Measurements from ENCODE around the gene BCCIP.

Gene BCCIP

DNA sequence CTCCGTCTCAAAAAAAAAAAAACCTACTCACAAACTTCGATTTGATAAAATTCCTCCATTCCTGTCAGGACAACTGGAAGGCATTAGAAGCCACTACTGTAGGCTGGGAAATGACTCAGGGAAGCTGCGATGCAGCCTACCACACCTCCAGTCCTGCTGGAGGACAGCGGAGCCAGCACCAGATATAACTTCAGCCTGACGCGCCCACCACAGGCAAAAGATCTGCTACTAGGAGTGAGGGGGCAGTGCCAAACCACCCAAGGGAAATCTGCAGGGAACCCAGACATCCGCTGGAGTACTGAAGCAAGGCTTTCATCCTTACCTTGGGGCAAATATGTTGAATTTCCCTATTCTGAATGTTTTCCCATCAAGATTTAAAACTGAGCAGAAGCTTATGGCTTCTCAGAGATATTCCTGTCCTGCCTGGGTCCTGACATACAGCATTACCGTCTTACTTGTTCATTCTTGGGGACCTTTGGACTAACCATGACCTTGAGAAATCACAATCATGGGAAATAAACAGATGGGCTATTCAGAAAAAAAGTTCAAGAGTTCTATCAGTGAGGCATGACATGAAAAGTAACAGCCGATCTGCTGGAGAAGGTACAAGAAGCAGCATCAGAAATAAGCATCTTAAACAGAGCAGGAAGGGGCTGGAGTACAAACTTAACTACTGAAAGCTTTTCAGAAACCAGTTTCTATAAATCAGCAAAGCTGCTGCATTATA lies 20.4 kb downstream of the BCCIP start:
- no peak for DNase-seq (ENCODE audit: low read depth in 3 of 3, low spot score in 1 of 3)

- no peak for DNase-seq (ENCODE audit: low read depth in 3 of 3, low spot score in 1 of 3)
Measured at GRCh38 chr10:125844751-125845221, 21.4 kb downstream of the BCCIP start.

DNA sequence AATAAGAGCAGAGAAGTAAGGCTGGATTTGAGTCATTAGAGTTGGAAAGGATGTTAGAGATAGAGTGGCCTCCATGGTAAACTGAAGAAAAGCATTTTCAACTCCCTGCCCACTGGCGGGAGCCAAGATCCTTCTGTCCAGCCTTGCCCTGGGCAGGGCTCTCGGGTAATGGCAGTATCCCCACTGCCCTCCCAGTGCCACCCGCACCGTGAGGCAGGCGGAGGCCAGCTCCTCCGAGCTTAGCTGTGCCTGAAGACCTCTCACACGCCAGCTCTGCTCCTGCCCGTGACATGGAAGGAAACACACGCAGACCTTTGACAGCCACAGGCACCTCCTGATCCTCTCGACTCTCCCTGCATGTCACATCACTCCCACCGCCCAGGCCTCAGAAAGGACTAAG lies 22.3 kb downstream of the BCCIP start:
- DNase-seq (ENCODE audit: low read depth in 3 of 3, low spot score in 1 of 3), result no peak

DNA sequence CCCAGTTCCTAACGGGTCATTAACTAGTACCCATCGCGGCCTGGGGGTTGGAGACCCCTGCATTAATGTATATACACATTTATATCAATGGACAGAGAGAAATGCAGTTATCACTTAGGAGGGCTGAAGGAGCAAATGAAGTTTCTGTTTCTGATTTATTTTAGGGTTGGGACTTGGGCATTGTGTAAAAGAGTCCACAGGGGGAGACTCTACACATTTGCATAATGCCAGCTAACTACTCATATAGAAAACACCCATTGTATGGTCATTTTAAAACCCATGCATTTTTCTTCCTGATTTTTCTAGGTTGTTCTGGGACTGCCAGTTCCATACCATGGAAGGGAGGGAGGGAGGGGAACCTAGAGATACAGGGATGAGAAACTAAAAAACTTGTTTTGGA lies 23.5 kb downstream of the BCCIP start:
- DNase-seq (ENCODE audit: low read depth in 3 of 3, low spot score in 1 of 3), result no peak

GRCh38 chr10:125848371-125848770 lies 25.0 kb downstream of the BCCIP start:
- no peak for DNase-seq (ENCODE audit: low read depth in 3 of 3, low spot score in 1 of 3)

DNA sequence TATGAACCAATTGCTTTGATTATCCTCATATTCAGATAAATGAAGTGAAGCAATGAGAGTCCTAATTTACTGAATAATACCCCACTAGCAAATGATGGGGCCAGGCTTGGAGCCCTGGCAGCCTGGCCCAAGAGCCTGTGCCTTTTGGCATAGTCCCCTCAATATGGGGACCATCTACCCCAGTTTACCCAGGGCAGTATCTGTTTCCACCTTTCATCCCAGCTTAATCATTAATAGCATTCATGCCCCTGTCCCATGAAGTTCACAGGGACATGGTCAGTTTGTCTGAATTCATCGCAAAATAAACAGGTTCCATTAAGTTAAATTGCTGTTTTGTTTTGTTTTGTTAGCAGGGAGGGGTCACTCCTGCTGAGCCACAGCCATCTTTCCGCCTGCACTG lies 25.5 kb downstream of the BCCIP start:
- no peak for DNase-seq (ENCODE audit: low read depth in 3 of 3, low spot score in 1 of 3)

DNA sequence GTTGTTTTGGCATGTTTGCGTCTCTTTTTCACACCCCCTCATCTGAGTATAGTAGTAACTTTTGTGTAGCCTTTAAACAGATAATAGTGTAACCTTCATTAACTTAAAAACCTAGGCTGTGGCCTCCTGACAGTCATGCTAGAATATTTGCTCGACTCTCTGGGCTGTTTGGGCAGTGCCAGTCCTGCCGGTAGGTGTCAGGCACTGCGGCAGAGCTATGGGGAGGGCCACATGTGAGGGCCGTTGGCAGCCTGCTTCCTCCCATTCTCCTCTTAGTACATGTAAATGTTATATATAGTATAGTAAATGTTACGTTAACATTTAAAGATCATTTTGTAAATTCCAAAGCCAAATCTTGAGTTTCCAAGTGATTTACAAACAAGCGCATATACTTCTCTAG lies 26.1 kb downstream of the BCCIP start:
- DNase-seq (ENCODE audit: low read depth in 3 of 3, low spot score in 1 of 3), result no peak

DNA sequence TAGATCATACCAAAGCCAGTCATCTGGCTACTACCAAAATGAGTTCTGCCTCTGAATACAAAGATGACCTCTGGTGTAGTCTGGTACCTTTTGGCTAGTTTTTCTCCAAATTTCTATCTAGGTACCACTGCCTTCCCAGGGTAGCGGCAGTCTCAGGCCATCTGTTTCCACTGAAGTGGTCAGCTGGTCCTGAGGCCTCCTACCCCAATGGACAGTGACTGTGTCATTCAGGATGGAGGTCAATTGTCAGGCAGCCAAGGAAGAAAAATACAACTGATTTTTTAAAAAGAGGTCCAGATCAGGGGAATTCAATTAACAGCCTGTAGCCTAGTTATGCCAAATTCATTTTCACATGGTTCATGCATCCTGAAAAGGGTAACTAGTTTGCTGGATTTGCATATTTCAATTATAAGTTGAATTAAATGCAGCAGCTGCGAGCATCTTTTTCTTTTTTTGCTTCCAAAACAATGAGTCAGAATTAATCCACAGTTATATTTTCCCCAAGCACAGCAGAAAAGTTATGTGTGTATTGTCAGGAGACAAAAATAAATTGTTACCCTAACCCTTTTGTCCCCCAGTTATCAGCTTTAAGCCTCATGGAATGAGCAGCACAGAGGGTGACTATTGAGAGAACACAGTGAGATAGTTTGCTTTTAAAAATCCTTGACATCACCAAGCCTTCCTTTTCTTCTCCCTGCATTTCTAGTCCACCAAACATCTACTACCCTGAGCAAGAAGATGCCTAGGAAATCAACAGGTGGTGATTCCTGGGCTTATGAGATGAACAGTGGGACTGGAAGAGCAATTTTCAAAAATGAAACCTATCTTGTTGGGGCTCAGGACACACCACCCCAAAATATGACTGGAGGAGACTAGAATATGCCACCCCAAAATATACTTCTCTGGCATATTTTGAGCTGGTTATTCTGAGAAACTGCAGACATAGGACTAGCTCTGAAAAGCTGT lies 27.7 kb downstream of the BCCIP start:
- DNase-seq (ENCODE audit: low read depth in 3 of 3, low spot score in 1 of 3), result no peak

DNA sequence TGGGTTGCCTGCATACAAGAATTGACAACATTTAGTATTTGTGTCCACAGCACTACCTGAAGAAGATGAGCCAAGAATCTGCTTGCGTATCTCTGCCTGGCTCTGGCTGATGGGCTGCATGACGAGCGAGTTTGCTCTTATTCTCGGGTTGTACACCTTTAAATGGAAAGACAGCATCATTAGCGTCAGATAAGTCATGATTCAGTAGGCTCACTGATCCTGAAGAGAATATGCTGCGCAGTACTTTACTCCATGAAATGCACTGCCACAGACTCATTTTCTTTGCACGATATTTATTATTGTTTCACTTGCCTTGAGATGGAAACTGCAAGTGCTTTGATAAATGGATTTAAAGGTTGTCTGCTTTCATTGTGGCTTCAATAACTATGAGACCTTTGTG lies 29.1 kb downstream of the BCCIP start:
- no peak for DNase-seq (ENCODE audit: low read depth in 3 of 3, low spot score in 1 of 3)

- DNase-seq (ENCODE audit: low read depth in 3 of 3, low spot score in 1 of 3), result no peak
Measured at GRCh38 chr10:125857185-125857760, 33.9 kb downstream of the BCCIP start.

DNA sequence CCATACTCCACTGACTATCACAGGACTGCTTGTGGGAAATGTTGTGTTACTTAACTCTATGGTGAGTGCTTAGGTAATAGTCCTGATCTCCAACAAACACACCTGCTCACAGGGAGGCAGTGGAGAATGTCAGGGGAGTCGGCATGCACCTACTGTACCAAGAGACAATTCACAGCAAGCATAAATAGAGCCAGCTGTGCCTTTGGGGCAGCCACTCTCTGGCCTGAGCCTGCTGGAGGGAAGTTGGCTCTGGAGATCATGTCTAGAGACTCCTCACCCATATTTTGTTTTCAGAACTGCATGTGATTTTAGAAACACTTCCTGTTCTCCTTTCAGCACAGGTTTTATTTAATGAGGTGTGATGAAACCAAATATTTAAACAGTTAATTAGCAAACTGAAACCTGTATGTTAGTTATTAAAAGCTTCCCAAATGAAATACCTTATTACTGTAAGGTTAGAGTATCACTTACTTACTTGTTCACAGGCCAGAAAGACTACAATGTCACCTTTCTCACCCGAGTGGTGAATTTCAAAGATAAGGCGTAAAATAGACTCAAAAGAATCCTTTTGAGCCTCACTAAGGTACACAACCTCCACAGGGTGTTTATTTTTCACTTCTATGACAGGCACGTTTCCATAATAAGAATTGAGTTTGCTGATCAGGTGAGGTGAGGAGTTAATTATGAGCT lies 35.9 kb downstream of the BCCIP start:
- no peak for DNase-seq (ENCODE audit: low read depth in 3 of 3, low spot score in 1 of 3)

GRCh38 chr10:125865120-125865519 lies 41.8 kb downstream of the BCCIP start:
- DNase-seq (ENCODE audit: low read depth in 3 of 3, low spot score in 1 of 3), result no peak

- no peak for DNase-seq (ENCODE audit: low read depth in 3 of 3, low spot score in 1 of 3)
Measured at GRCh38 chr10:125866421-125867029, 43.2 kb downstream of the BCCIP start.

DNA sequence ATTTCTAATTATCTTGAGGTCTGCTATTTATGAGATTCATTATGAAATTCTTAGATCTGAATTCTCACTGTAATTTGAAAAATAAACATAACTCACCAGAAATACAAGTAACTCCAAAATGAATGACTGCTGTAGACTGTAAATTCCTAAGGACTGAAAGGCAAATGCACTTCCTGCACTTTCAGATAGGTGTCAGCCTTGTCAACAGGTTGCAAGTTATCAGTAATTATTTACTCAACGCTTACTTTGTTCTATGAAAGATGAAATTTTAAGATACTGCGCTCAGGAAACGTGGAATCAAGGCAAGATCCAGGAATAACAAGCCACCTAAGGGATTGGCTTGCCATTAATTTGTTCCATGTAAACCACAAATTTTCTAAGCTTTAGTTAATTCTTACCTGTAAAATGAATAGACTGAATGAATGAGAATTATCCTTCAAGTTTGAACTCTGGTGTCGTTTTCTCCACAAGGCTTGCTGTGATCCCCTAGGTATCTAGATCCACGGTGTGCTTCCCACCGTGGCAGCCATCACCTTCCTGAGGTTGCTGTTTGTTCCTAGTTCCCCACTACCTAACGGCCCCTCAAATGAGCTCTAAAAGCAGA lies 45.1 kb downstream of the BCCIP start:
- DNase-seq (ENCODE audit: low read depth in 3 of 3, low spot score in 1 of 3), result no peak

DNA sequence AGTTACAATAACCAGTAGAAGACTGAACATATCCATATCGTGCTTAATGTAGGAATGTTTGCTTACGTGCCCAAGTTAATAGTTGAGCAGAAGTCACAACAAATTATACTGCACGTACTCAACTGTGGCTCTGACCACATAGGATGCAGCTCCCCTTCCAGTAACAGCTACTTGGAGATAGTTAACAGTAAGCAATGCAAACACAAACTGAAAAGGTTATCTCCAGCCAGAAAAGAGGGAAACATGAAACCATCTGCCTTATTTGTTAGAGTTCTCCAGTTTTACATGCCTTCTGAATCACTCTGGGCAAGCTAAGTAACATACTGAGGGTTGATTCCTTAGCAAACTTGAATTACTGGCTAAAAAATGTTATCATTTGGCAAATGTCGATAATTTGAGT lies 48.0 kb downstream of the BCCIP start:
- DNase-seq (ENCODE audit: low read depth in 3 of 3, low spot score in 1 of 3), result no peak

GRCh38 chr10:125878957-125879835 lies 55.9 kb downstream of the BCCIP start:
- DNase-seq (ENCODE audit: low read depth in 3 of 3, low spot score in 1 of 3), result no peak

- no peak for DNase-seq (ENCODE audit: low read depth in 3 of 3, low spot score in 1 of 3)
Measured at GRCh38 chr10:125880719-125881118, 57.4 kb downstream of the BCCIP start.

GRCh38 chr10:125881192-125881591 lies 57.8 kb downstream of the BCCIP start, which contains the start of gene DHX32:
TSS of gene DHX32 (minus strand) at chr10:125881292. CDS start at chr10:125880824, 468 bp downstream.
- no peak for DNase-seq (ENCODE audit: low read depth in 3 of 3, low spot score in 1 of 3)

DNA sequence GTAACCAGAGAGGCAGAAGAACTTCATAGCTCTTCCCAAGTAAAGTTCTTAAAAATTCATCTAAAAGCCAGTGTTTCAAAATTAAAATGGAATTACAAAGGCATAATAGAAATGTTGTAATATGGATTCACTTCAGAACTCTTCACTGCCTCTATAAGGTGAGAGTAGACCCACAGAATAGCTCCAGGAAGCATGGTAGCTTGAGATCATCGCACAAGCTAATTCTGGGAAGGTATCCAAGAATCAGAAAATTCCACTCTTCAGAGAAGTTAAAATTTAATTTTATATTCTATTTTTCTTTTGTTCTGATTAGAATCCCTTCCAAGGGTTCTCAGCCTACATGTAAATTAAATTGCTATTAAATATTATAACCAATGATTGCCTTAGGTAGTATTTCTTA lies 59.2 kb downstream of the BCCIP start:
- DNase-seq (ENCODE audit: low read depth in 3 of 3, low spot score in 1 of 3), result no peak

Measured in stimulated activated CD4-positive, alpha-beta T cell treated with anti-CD3 and anti-CD28 coated beads, TNF-alpha, amount 100 ng/mL, for 1 hour (primary cell).